Heart left ventricle (tissue), 16 donors: ENCODE results near the gene PARP6. TPM values are rescaled to one million over a fixed set of nuclear protein-coding genes. Genes with fewer than 3 reads are reported as not detected.

Source experiments
- ATAC-seq, 4 donors: fragments of 200-7000 bp; cut with Tn5 transposase; one replicate each; pipeline ENCODE4 v1.9.1; 2020 to 2022; ENCODE audit warnings: moderate library complexity in 4 of 4, mild to moderate bottlenecking in 3 of 4, moderate number of reproducible peaks in 1 of 4
- DNase-seq, 5 donors: peaks; one replicate each; pipeline ENCODE4 v3.0.0-alpha.2; 2020
- H3K27ac ChIP-seq, 12 donors: fragments of 200-600 bp; sonication (generic) in 4 of 12; one replicate each; pipeline versions ENCODE4 v1.5.0 to v1.8.0; 2016 to 2022; ENCODE audit warnings: mild to moderate bottlenecking in 2 of 12
- H3K27me3 ChIP-seq, 9 donors: fragments of 200-600 bp; sonication (generic) in 2 of 9; one replicate each; pipeline versions ENCODE4 v1.5.1 to v1.8.0; 2016 to 2022; ENCODE audit warnings: mild to moderate bottlenecking in 3 of 9
- H3K36me3 ChIP-seq, 9 donors: fragments of 200-600 bp; sonication (generic) in 2 of 9; one replicate each; pipeline versions ENCODE4 v1.5.0 to v1.8.0; 2018 to 2022; ENCODE audit warnings: mild to moderate bottlenecking in 2 of 9
- H3K4me1 ChIP-seq, 12 donors: fragments of 200-600 bp; sonication (generic) in 4 of 12; one replicate each; pipeline versions ENCODE4 v1.5.0 to v1.8.0; 2016 to 2022; ENCODE audit warnings: mild to moderate bottlenecking in 3 of 12
- H3K4me3 ChIP-seq, 12 donors: fragments of 200-600 bp; sonication (generic) in 4 of 12; one replicate each; pipeline versions ENCODE4 v1.5.0 to v1.8.0; 2017 to 2022; ENCODE audit warnings: mild to moderate bottlenecking in 9 of 12, moderate library complexity in 4 of 12
- H3K9me3 ChIP-seq, 12 donors: fragments of 200-600 bp; sonication (generic) in 4 of 12; one replicate each; pipeline versions ENCODE4 v1.5.0 to v1.8.0; 2016 to 2022; ENCODE audit warnings: mild to moderate bottlenecking in 1 of 12
- POLR2A ChIP-seq, 2 donors: fragments of 450-650 bp; IDR thresholded peaks; one replicate each; pipeline ENCODE4 v1.6.1; 2017; ENCODE audit warnings: antibody characterized with exemption in 2 of 2, mild to moderate bottlenecking in 2 of 2, moderate library complexity in 2 of 2
- WGBS, 4 donors: extraction: QIAGEN DNeasy Blood & Tissue Kit in 2 of 4; methylation state at CpG; one replicate each; pipeline versions ENCODE4 v1.1.5 to v1.1.7; 2013 to 2018; 5-methylcytosine and 5-hydroxymethylcytosine counted together
- intact Hi-C, 10 donors: fragments of 100-400 bp; cut with DNase I; formaldehyde crosslinking; loops; one replicate each; pipeline versions ENCODE4 v1.11.1 to v1.14.2; 2022
- polyA plus RNA-seq, 2 donors: library from polyadenylated mRNA; stranded (reverse); fragments of 200-250 nt; gene quantifications; one replicate each; pipeline ENCODE4 v1.2.3, GENCODE V29; 2013
- total RNA-seq, 9 donors: library from RNA; depleted of rRNA in 2 of 9; stranded (reverse); fragments of >200 nt in 2 of 9; fragmentation: NEBNext Ultra II Directional in 3 of 9; extraction: Animal tissue kit (Norgen Biotek cat#: 25700) in 3 of 9; gene quantifications; one replicate each; pipeline versions ENCODE4 v1.1.0 to v1.2.4, GENCODE V29; 2016 to 2023
- TF ChIP-seq, protein P1 (sequence below), 12 donors: fragments of 200-600 bp; sonication (generic) in 4 of 12; IDR thresholded peaks; one replicate each; pipeline versions ENCODE4 v1.5.0 to v1.8.0; 2018 to 2022; ENCODE audit warnings: antibody characterized with exemption in 12 of 12, mild to moderate bottlenecking in 5 of 12
- donor health status: ischemic (EF 13 %, LVEDD 7.1; RV severe dilation, severe dysfunction).
- donor health status: healthy with polysubstance abuse.
- donor health status: DM: no; HTN: yes; CAD: no.
- donor health status: DM: no; HTN: no; CAD: no.
- donor health status: ischemic (EF 25% LVEDD 6.9; RV normal size, moderate dysfunction).
- donor health status: ischemic (EF 25% LVEDD 5.7; RV mildly dilated, moderate dysfunction).
- donor health status: healthy.
- donor health status: DM: yes; HTN: yes; CAD: no.
- donor health status: ischemic (EF 35%, LVEDD 5.7; RV mildly dilated, moderate dysfunction).
- donor health status: nonischemic (EF 11% LVEDD 7.7; RV severe dilation, severe dysfunction).
- donor health status: DM: yes; HTN: yes; CAD: no.
- donor health status: PGD.
- donor health status: ischemic (EF 29% LVEDD 5.4; RV normal size, mild dysfunction).
- donor health status: nonischemic (EF 23%, LVEDD 6.1; RV moderate dilation, normal function).

The PARP6 gene
- total and polyA plus RNA-seq, 11 donors = 25.6 to 52.5 (median 34.5) TPM

DNA sequence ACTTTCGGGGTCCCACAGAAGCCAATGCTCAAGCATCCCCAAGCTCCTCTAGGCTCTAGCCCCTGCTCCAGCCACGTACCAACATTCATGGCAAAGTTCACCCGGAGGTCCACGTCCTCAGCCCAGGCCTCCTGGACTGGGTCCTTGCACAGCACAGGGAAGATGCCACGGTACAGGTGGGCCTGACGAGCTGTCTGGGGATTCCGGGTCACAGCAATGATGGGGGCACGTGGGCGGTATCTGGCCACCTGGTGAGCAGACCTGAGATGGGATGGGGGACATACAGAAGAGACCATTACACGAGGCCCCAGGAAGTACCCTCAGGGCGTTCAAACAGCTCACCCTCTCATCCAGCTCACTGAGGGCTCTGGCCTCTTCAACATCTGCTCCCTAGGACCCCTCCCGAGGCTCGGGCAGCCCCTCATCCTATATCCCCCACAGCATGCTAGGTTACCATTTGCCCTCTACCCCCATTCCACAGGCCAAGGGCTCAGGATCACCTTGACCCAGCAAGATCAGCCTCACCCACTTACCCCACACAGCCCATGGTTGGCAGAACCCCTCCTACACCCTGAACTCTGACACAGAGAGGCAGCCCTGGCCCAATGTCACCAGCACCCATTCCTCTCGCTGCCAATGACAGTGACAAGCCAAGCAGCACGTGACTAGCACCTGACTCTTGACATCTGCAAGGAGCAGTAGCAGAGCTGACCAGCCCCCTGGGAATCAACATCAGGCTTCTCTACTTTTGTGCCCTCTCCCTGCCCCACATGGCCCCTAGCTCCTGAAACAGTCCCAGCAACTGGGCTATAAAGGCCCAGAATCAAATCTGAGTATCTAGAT is 71.7 kb downstream of the PARP6 start:
- intact Hi-C loops = loop anchor here in 7 of 10 donors (2.0 to 10.0 kb wide), 5 partner anchors 37 to 87 kb away; partner anchors contain the start of gene PARP6 (in 3 of the 7)

DNA sequence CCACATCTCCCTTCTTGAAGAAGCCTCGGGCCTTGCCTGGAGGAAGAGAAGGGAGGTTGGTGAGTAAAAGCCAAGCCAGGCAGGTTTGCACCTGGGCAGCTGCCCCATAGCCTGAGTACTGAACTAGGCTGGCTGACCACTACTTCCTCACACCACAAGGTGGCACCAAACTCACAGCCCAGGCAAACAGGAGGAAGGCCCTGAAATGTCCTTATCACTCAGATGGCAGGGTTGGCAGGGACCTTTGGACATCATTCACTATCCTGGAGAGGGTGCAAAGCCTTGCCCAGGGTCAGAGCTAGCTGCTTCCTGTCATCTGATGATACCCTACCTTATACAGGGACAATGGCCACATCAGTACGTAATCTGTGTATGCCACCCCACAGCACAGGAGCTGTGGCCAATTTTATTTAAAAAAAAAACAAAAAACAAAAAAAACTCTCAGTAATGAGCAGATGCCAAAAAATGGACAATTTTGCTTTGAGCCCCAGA is 72.6 kb downstream of the PARP6 start:
- intact Hi-C loops = loop anchor here in 9 of 10 donors (2.0 to 10.0 kb wide), 8 partner anchors 33 to 88 kb away; partner anchors contain the start of genes PARP6 (in 3 of the 9) and PKM (in 1 of the 9)
- Histone ChIP-seq H3K27me3 (peaks cover 0 to 11% (median 0%) of the 10 kb centered on the region in 9 donors), H3K4me1 (peaks cover 6 to 63% (median 51%) of the 10 kb centered on the region in 12 donors), H3K4me3 (no peak overlapping the region), H3K9me3 (no peaks in the 10 kb centered on the region), H3K27ac (peak overlapping the region in 8 of 12 donors; percentile 32 to 80 (median 62)), H3K36me3 (peaks cover 6 to 66% (median 62%) of the 10 kb centered on the region in 9 donors)
- TF ChIP-seq, protein P1, sequence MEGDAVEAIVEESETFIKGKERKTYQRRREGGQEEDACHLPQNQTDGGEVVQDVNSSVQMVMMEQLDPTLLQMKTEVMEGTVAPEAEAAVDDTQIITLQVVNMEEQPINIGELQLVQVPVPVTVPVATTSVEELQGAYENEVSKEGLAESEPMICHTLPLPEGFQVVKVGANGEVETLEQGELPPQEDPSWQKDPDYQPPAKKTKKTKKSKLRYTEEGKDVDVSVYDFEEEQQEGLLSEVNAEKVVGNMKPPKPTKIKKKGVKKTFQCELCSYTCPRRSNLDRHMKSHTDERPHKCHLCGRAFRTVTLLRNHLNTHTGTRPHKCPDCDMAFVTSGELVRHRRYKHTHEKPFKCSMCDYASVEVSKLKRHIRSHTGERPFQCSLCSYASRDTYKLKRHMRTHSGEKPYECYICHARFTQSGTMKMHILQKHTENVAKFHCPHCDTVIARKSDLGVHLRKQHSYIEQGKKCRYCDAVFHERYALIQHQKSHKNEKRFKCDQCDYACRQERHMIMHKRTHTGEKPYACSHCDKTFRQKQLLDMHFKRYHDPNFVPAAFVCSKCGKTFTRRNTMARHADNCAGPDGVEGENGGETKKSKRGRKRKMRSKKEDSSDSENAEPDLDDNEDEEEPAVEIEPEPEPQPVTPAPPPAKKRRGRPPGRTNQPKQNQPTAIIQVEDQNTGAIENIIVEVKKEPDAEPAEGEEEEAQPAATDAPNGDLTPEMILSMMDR (IDR thresholded peaks at IDR 0.05) = peak; percentile 87 to 96 (median 90)
- no peak for TF ChIP-seq POLR2A (IDR thresholded peaks at IDR 0.05)
- peak; percentile 75 to 86 (median 79) for DNase-seq
- ATAC-seq = peak; percentile 35 to 64 (median 53)
- WGBS, 4 donors = 30 to 64% (median 45%) methylated on average over 2 of the region's 2 CpGs

More for the DNA sequence above, 71.7 kb downstream of the PARP6 start:
- WGBS, 4 donors = 78 to 82% (median 79%) methylated on average over 15 of the region's 15 CpGs
- no peak for TF ChIP-seq POLR2A (IDR thresholded peaks at IDR 0.05)
- TF ChIP-seq, protein P1 (IDR thresholded peaks at IDR 0.05) = no peak
- Histone ChIP-seq H3K9me3 (no peaks in the 10 kb centered on the region), H3K4me3 (no peak overlapping the region), H3K27ac (peak overlapping the region in 11 of 12 donors; percentile 12 to 80 (median 55)), H3K36me3 (peaks cover 6 to 75% (median 70%) of the 10 kb centered on the region in 9 donors), H3K27me3 (peaks cover 0 to 11% (median 0%) of the 10 kb centered on the region in 9 donors), H3K4me1 (peaks cover 6 to 68% (median 52%) of the 10 kb centered on the region in 12 donors)
- DNase-seq (no peak), ATAC-seq (no peak)

DNA sequence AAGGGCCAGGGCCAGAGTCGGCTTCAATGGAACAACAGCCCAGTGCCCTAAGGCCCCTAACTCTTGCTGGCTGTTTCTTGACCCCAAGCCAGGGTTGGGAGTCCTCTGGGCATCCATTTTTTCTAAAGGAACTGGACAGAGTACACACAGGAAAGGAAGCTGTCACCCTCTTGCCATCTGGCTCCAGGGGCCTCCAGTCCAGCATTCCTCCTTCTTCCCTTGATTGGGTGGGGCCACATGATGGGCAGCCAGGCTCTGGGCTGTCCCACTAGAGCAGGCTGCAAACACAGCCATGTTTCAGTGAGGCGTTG is 73.2 kb downstream of the PARP6 start:
- H3K27ac ChIP-seq = no peak overlapping the region
- H3K36me3 ChIP-seq = peaks cover 6 to 60% (median 56%) of the 10 kb centered on the region in 9 donors
- no peak for TF ChIP-seq POLR2A (IDR thresholded peaks at IDR 0.05)
- TF ChIP-seq, protein P1 (IDR thresholded peaks at IDR 0.05) = no peak
- intact Hi-C loops = loop anchor here in 6 of 10 donors (2.0 to 10.0 kb wide), 4 partner anchors 33 to 88 kb away; partner anchors contain the start of gene PKM (in 1 of the 6)
- ATAC-seq = no peak
- H3K4me1 ChIP-seq = peaks cover 6 to 57% (median 45%) of the 10 kb centered on the region in 12 donors
- H3K27me3 ChIP-seq = peaks cover 0 to 11% (median 0%) of the 10 kb centered on the region in 9 donors
- H3K9me3 ChIP-seq = no peaks in the 10 kb centered on the region
- WGBS, 4 donors = 88 to 100% (median 90%) methylated on average over 2 of the region's 2 CpGs
- DNase-seq = no peak
- no peak overlapping the region for H3K4me3 ChIP-seq
